ACHN (cell line): ENCODE measurements around the gene SWSAP1.
"Not testable (repeated sequence)": the region's sequence is repeated elsewhere in the genome, so short reads cannot be mapped to it uniquely, and the experiment has no call there.

Source experiments
- DNase-seq: peaks from one replicate; pipeline ENCODE4 v3.0.0-alpha.2; 2015
- in situ Hi-C: cut with HindIII; loops from 2 replicates; pipeline ENCODE4 v1.10.0; 2017; ENCODE audit warnings: low sequenced_read_pairs, low pct_ligation_motif_present, low pct_unique_long_range_greater_than_20kb

The SWSAP1 gene

DNA sequence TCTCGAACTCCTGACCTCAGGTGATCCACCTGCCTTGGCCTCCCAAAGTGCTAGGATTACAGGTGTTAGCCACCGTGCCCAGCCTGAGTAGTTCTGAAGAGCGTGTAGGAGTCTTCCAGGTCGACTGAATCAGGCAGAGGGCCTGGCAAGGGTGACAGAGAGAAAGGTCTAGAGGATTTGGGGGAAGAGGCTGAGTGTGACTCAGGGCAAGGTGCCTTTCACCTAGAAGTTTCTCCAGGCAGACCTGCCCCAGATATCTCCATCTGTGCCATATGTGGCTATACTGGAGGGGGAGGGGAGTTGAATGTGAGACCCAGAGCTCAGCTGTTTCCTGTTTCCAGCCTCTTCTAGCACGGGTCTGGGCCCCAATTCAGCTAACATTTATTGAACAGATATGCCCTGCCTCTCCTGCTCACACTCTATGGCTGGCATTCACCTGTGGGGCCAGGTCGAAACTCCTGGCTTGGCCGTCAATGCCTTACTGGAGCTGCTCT lies 26.9 kb upstream of the SWSAP1 start:
- in situ Hi-C loops, result no loop called here
- DNase-seq, result no peak

DNA sequence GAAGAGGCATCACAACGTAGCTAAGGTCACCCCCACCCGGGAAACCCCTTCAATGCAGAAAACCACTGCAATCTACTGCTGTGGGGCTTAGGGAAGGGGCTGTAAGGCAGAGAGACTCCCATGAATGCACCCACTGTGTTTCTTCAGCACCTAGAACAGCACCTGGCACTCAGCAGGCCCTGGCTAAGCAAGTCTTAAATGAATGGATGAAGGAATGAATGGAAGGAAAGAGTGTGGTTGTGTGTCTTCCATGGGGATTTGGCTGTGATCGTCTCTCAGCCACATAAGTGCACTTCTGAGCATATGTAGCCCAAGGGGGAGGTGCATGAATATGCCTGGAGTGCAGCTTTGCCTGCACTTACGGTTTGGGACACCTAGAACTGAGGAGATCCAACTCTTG lies 25.3 kb upstream of the SWSAP1 start:
- no peak for DNase-seq
- in situ Hi-C loops, result no loop called here

DNA sequence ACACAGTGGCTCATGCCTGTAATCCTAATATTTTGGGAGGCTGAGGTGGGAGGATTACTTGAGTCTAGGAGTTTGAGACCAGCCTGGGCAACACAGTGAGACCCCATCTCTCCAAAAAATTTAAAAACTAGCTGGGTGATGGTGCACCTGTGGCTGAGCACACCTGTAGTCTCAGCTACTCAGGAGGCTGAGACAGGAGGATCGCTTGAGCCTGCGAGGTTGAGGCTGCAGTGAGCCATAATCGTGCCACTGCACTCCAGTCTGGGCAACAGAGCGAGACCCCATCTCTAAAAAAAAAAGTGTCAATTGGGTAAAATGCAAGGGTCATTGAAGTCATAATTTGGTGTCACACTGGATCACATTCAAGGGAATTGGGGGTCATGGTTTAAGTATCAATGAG lies 20.4 kb upstream of the SWSAP1 start:
- DNase-seq, in situ Hi-C loops: not testable (repeated sequence)

DNA sequence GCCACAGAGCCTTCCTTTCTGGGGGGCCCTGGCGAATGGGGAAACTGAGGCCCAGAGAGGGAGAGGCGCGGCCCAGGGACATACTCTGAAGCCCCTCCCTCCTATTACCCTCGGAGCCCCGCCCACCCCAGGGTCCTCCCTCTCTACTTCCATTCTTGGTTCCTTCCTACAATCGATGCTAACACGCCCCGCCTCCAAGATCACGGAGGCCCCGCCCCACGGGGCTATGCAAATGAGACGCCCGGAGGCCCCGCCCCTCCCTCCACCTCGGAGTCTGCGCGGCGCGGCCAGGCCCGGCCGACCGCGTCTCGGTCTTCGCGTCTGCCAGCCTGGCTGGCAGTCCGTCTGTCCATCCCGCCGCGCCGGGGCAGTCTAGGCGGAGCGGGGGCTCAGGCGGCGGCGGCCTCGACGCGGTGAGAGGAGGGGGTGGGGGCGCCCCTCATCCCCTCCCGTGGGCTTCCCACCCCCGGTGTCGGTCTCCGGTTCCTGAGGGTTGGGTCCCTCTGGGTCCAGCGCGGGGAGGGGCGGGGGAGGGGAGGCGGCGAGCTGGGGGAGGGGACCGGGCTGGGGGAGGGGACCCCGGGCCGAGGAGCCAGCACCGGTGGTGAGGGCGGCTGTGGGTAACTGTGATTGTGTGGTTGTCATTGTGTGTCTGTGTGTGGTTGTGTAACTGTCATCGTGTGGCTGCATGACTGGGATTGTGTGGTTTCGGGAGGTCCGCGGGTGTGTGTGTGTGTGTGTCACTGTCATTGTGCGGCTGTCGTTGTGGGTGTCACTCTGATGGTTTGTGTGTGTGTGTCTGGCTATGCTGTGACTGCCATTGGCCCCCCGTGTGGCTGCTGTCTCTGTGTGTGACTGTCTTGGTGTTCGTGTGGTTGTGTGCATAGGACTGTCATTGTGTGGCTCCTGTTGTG lies 19.0 kb upstream of the SWSAP1 start, which contains the start of gene PLPPR2:
TSS of gene PLPPR2 (plus strand) at position 273 of the 914 bp plus-strand sequence. CDS start 2,242 bp downstream, outside the sequence.
- peak; percentile 87 for DNase-seq
- in situ Hi-C loops, result no loop called here

DNA sequence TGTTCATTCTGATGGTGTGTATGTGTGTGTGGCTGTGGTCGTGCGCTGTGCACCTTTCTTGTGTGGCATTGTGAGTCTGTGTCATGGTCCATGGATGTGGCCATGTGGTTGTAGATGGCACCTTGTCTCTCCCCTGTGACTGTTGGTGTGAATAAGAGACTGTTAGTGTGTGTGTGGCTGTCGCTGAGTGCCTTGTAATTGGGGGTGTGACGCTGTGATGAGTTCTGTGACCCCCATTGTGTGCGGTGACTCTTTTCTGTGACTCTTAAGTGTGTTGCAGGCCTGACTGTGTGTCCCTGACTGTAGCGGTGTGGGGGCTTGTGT lies 18.4 kb upstream of the SWSAP1 start:
- no peak for DNase-seq

DNA sequence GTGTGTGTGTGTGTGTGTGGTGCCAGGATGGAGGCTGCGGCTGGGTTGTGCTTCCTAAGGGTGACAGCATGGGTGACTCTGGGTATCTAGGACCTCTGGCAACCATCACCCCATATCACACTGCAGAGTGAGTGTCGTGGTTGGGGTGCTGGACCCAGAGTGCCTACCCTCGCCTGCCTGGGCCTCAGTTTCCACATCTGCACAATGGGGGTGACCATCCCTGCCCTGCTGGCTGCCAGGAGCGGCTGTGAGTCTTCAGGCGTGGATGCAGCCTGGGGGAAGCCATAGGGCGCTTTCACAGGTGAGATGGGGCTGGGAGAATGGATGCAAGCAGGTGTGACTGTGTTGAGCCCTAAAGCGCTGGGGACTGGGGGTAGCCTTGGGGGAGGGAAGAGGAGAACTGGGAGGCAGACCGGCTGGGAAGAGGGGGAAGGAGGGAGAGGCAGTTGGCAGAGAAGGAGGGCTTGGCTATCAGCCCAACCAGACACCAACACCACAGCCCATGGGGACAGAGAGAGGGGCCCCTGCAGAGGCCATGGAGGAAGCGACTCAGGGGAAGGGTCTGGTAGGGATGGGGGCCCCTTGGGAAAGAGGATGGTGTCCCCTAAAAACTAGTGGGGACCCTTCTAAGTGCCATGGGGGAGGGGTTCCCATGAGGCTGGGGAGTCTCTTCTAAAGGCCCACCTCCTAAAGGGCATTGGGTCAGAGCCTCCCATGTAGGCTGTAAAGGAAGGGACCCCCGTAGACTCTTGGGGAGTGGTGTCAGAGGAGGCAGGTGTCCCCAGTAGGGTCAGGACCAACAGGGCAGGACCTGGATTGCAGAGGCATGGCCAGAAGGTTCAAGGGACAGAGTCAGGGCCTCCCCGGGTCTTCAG lies 17.6 kb upstream of the SWSAP1 start:
- DNase-seq, result no peak
- in situ Hi-C loops, result no loop called here

More for the DNA sequence above, 18.4 kb upstream of the SWSAP1 start:
- in situ Hi-C loops, result no loop called here

DNA sequence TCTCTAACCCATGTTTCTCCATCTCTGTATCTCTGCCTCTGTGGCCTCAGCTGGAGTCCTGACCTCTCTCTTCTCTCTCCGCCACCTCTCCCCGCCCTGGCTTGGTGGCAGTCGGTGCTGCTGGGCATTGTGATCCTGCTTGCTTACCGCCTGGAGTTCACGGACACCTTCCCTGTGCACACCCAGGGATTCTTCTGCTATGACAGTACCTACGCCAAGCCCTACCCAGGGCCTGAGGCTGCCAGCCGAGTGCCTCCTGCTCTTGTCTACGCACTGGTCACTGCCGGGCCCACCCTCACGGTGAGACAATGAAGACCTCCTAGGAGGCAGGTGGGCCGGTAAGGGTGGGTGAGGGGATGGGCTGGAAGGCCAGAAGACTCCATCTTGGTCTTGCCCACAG lies 15.0 kb upstream of the SWSAP1 start:
- DNase-seq, result no peak
- in situ Hi-C loops, result no loop called here

DNA sequence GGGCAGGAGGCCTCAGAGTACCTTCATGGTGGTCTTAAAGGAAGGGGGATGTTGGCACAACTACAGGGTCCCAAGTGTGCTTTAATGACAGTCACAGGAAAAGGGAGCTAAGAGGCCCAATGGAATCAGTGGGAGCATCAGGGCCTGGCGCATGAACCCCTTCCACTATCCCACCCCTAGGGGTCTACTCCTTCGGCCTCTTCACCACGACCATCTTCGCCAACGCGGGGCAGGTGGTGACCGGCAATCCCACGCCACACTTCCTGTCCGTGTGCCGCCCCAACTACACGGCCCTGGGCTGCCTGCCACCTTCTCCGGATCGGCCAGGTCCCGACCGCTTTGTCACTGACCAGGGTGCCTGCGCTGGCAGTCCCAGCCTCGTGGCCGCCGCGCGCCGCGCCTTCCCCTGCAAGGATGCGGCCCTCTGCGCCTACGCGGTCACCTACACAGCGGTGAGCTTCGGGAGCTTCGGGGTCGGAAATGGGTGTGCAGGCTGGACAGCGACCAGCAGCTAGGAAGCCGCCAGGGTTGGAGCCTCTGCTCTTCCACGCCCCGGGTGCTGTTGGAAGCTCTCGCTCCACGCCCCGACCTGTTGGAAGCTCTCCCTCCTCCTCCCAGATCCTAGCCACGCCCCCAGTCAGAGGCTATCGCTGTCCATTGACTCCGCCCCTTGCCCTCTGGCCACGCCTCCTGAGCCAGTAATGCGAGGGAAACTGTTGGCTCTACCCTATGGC lies 13.3 kb upstream of the SWSAP1 start:
- DNase-seq, result no peak
- in situ Hi-C loops, result no loop called here

DNA sequence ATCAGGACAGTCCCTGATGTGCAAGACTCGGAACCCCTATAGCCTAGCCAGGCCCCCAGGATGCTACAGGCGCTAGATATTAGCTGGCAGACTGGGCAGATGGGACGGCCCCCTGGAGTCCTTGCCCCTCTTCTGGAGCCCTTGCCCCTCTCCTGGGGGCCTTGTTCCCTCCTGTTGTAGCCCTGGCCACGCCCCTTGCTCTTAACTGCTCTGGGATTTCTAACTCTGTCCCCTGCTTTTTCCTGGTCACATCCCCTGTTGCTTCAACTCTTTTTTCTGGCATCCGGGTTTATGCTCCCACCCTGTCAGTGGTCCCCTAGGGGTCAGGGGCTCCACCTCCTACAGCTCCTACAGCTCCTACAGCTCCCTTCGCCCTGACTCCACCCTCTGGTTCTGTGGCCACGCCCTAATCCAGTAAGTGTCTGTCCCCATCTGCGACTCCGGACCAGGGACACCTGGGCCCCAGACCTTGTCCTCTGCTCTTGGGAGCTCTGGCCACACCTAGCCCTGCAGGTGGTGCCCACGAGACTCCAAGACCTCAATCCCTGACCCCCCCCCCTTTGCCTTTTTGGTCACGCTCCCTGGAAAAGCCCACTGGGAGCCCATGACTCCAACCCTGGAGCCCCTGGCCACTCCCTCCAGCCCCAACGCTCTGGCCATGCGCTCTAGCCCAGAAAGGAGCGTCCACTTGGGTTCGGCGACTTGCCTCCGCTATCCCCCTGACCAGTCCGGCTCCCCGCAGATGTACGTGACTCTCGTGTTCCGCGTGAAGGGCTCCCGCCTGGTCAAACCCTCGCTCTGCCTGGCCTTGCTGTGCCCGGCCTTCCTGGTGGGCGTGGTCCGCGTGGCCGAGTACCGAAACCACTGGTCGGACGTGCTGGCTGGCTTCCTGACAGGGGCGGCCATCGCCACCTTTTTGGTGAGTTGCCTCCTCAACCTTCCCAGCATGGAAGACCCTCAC lies 12.4 kb upstream of the SWSAP1 start:
- in situ Hi-C loops, result no loop called here
- no peak for DNase-seq

DNA sequence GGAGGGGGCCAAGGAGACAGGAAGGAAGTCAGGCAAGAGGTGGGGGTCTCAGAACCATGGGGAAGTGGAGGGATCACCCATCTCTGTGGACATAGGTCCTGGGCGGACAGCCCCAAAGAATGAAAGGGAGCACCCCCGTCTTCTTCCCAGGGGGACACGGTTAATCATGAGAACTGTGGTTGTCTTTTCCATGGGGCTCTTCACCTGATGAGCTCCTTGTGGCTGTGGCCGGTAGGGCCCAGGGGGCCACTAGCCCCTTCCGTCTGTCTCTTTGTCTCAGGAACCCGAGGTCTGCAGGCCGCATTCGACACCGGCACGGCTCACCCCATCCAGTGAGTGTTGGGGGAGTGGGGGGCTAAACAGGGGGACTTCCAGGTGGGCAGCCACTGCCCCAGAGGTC lies 10.6 kb upstream of the SWSAP1 start:
- DNase-seq, result no peak

DNA sequence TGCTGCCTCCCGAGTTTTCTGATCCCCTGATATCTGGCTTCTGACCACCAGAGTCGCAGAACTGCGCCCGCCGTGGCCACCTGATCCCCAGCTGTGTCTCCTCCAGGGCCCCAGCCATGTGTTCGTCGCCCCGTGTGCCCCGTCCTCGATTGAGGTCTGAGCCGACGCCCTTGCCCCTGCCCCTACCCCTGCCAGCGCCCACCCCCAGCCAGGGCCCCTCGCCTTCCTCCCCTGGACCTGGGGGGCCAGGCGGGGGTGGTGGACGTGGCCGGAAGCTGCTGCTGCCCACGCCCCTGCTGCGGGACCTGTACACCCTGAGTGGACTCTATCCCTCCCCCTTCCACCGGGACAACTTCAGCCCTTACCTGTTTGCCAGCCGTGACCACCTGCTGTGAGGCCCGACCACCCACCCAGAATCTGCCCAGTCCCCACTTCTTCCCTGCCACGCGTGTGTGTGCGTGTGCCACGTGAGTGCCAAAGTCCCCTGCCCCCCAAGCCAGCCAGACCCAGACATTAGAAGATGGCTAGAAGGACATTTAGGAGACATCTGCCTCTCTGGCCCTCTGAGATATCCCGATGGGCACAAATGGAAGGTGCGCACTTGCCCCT lies 10.1 kb upstream of the SWSAP1 start:
- in situ Hi-C loops, result no loop called here
- no peak for DNase-seq

More for the DNA sequence above, 10.6 kb upstream of the SWSAP1 start:
- in situ Hi-C loops, result no loop called here

DNA sequence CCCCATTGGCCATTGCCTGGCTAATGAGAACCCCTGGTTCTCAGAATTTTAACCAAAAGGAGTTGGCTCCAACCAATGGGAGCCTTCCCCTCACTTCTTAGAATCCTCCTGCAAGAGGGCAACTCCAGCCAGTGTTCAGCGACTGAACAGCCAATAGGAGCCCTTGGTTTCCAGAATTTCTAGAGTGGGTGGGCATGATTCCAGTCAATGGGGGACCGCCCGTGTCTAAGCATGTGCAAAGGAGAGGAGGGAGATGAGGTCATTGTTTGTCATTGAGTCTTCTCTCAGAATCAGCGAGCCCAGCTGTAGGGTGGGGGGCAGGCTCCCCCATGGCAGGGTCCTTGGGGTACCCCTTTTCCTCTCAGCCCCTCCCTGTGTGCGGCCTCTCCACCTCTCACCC lies 9.5 kb upstream of the SWSAP1 start:
- in situ Hi-C loops, result no loop called here
- no peak for DNase-seq

DNA sequence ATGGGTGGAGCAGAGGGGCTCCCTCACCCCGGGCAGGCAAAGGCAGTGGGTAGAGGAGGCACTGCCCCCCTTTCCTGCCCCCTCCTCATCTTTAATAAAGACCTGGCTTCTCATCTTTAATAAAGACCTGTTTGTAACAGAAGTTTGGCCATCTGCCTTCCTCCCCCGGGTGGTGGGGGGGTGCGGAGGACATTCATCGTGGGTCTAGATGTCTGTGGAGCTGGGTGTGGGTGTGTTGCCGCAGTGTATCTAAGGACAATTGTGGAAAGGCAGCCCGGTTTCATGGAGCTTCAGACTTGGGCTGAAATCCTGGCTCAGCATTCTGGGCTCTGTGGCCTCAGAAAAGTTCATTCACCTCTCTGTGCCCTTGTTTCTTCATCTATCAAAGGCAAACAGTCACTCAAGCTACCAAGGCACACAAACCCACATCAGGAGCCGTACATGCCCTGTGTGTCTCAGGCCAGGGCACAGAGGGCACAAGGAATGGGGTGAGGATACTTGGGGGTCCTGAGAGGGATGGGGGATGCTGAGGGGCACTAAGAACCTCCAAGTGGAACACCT lies 8.8 kb upstream of the SWSAP1 start:
- in situ Hi-C loops, result no loop called here
- DNase-seq, result no peak

DNA sequence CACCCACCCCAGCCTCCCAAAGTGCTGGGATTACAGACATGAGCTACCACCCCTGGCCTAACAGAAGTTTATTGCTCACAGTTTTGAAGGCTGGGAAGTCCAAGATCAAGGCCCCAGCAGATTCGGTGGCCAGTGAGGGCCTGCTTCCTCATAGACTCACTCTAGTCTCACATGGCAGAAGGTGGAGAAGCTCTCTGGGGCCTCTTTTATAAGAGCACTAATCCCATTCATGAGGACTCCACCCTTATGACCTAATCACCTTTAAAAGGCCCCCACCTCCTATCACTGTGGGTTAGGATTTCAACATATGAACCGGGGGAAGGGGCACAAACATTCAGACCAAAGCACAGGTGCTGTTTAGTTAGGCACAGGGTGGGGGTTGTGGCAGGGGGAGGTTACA lies 6.9 kb upstream of the SWSAP1 start:
- in situ Hi-C loops, result no loop called here
- no peak for DNase-seq

DNA sequence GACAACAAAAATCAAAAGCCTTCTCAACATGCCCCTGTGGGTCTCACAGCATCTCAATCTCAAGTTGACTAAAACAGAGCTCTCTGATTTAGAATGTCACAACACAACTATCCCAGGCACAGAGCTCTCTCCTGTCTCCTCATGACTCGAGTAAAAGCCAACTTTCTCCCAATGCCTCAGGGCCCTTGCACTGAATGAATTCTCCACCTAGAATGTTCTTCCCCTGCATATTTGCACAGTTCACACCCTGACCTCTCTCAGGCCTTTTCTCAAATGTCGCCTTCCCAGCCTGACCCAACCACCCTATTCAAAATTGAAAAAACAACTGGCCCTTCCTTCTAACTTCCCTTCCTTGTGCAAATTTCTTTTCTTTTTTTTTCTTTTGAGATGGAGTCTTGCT lies 3.7 kb upstream of the SWSAP1 start:
- in situ Hi-C loops, result no loop called here
- DNase-seq, result no peak

DNA sequence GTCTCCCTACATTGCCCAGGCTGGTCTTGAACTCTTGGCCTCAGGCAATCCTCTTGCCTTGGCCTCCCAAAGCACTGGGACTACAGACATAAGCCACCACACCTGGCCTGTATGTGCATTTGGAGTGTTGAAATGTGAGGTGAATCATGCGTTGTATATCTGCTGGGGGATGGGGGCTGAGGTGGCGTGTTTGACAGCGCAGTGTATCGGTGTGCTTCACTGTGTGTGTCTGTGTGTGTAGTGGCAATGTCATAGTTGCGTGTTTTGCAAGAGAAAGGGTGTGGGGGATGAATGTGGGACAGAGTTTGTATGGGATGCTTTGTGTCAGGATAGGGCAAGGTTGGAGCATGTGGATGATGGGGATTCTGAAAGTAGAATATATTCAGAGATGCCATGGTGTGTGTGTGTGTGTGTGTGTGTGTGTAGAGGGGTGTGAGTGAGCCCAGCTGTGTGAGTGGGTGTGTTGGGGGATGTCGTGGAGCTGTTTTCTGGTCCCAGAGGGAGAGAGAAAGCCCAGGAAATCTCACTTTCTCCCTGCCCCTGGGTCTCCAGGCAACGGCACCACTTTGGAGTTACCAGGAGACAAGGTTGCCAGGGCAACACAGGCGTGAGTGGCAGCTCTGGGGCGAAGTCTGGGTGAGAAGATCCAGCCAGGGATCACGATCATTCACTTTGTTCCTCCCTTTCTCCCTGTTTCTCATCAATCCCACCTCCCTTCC lies 1.1 kb upstream of the SWSAP1 start:
- DNase-seq, result no peak
- in situ Hi-C loops, result no loop called here
